Measurements from ENCODE around the gene THEMIS2.

Gene THEMIS2

DNA sequence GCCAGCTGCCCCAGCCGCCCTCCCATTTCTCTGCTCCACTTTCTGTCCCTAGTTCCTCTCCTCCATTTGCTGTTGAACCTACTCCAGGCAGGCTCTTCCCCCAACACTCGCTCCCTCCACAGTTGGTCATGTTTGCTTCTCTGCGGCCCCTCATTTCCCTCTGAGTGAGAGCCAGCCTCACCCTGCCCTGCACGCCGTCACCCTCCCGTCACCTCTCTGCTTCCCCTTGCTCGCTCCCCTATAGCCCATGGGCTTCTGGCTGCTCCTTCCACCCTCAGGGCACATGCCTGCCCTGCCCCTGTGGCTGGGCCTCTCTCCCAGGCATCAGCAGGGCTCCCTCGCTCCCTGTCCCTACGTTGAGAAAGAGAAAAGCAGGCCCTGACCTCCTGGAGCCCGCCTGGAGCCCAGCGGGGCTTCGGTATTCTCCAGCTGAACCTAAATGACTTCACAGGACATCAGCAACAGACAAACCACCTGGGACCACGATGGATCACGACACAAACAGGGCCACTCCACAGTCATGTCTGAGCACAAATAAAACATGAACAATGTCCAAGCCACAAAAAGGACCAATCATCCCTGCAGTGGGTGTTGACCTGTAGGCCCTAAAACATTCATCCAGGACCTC lies 13.3 kb upstream of the THEMIS2 start (continued):
- TF ChIP-seq, protein P1, sequence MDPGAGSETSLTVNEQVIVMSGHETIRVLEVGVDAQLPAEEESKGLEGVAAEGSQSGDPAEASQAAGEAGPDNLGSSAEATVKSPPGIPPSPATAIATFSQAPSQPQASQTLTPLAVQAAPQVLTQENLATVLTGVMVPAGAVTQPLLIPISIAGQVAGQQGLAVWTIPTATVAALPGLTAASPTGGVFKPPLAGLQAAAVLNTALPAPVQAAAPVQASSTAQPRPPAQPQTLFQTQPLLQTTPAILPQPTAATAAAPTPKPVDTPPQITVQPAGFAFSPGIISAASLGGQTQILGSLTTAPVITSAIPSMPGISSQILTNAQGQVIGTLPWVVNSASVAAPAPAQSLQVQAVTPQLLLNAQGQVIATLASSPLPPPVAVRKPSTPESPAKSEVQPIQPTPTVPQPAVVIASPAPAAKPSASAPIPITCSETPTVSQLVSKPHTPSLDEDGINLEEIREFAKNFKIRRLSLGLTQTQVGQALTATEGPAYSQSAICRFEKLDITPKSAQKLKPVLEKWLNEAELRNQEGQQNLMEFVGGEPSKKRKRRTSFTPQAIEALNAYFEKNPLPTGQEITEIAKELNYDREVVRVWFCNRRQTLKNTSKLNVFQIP (CRISPR knock-in tag; IDR thresholded peaks at IDR 0.05; ENCODE audit: borderline replicate concordance, low read depth) = no peak
- TF ChIP-seq ISL1 (CRISPR knock-in tag; IDR thresholded peaks at IDR 0.05) (no peak), RARB (CRISPR knock-in tag; IDR thresholded peaks at IDR 0.05) (no peak), GLIS3 (CRISPR knock-in tag; IDR thresholded peaks at IDR 0.05) (no peak), TOX (CRISPR knock-in tag; IDR thresholded peaks at IDR 0.05; ENCODE audit: borderline replicate concordance) (no peak), ZNF70 (CRISPR knock-in tag; IDR thresholded peaks at IDR 0.05) (no peak)

DNA sequence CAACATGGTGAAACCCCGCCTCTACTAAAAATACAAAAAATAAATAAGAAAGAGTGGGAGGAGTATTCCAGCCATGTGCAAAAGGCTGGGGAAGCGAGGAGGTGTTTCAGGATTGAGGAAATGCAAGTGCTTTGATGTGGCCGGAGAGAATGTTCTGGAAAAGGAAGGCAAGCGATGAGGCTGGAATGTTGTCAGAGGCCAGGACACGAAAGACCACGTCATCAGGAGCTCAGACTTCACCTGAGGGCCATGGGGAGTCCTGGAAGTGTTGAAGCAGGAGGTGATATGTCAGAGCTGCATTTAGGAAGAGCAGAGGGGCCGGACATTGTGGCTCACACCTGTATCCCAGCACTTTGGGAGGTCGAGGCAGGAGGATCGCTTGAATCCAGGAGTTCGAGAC lies 10.9 kb upstream of the THEMIS2 start:
- no peak for TF ChIP-seq ZNF8 (CRISPR knock-in tag; IDR thresholded peaks at IDR 0.05)
- TF ChIP-seq GLIS3 (CRISPR knock-in tag; IDR thresholded peaks at IDR 0.05) = no peak
- TF ChIP-seq ESRRG (CRISPR knock-in tag; IDR thresholded peaks at IDR 0.05) = no peak
- no peak for TF ChIP-seq ARNTL (CRISPR knock-in tag; IDR thresholded peaks at IDR 0.05; ENCODE audit: borderline replicate concordance, low read depth)
- TF ChIP-seq, protein P2, sequence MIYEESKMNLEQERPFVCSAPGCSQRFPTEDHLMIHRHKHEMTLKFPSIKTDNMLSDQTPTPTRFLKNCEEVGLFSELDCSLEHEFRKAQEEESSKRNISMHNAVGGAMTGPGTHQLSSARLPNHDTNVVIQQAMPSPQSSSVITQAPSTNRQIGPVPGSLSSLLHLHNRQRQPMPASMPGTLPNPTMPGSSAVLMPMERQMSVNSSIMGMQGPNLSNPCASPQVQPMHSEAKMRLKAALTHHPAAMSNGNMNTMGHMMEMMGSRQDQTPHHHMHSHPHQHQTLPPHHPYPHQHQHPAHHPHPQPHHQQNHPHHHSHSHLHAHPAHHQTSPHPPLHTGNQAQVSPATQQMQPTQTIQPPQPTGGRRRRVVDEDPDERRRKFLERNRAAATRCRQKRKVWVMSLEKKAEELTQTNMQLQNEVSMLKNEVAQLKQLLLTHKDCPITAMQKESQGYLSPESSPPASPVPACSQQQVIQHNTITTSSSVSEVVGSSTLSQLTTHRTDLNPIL (CRISPR knock-in tag; IDR thresholded peaks at IDR 0.05; ENCODE audit: low read depth) = no peak
- no peak for TF ChIP-seq BACH2 (CRISPR knock-in tag; IDR thresholded peaks at IDR 0.05; ENCODE audit: borderline replicate concordance)
- TF ChIP-seq, protein P3, sequence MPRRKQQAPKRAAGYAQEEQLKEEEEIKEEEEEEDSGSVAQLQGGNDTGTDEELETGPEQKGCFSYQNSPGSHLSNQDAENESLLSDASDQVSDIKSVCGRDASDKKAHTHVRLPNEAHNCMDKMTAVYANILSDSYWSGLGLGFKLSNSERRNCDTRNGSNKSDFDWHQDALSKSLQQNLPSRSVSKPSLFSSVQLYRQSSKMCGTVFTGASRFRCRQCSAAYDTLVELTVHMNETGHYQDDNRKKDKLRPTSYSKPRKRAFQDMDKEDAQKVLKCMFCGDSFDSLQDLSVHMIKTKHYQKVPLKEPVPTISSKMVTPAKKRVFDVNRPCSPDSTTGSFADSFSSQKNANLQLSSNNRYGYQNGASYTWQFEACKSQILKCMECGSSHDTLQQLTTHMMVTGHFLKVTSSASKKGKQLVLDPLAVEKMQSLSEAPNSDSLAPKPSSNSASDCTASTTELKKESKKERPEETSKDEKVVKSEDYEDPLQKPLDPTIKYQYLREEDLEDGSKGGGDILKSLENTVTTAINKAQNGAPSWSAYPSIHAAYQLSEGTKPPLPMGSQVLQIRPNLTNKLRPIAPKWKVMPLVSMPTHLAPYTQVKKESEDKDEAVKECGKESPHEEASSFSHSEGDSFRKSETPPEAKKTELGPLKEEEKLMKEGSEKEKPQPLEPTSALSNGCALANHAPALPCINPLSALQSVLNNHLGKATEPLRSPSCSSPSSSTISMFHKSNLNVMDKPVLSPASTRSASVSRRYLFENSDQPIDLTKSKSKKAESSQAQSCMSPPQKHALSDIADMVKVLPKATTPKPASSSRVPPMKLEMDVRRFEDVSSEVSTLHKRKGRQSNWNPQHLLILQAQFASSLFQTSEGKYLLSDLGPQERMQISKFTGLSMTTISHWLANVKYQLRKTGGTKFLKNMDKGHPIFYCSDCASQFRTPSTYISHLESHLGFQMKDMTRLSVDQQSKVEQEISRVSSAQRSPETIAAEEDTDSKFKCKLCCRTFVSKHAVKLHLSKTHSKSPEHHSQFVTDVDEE (CRISPR knock-in tag; IDR thresholded peaks at IDR 0.05) = no peak
- TF ChIP-seq ZFP30 (CRISPR knock-in tag; IDR thresholded peaks at IDR 0.05) = no peak
- TF ChIP-seq TCF4 (CRISPR knock-in tag; IDR thresholded peaks at IDR 0.05; ENCODE audit: borderline replicate concordance) = no peak
- no peak for TF ChIP-seq PPARA (CRISPR knock-in tag; IDR thresholded peaks at IDR 0.05; ENCODE audit: borderline replicate concordance)
- no peak for ATAC-seq

DNA sequence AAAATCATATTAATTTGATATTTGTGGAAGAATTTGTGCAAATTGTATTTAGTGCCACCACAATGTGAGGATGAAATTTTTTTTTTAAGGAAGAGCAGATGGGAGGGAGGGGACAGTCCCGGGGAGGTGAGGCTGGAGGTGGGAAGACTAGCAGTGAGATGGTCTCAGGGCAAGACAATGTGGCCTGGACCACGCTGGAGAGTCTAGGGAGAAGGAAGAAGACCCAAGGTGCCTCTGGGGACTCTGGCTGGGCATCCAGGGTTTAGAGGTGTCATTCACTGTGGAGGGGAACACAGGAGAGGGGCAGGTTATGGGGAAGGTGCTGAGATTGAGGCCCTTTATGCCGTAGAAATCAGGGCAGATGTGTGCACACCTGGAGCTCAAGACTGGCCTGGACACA lies 10.3 kb upstream of the THEMIS2 start:
- no peak for ATAC-seq
- no peak for TF ChIP-seq ZNF565 (CRISPR knock-in tag; conservative IDR thresholded peaks at IDR 0.05; ENCODE audit: low read depth)
- TF ChIP-seq PPARA (CRISPR knock-in tag; IDR thresholded peaks at IDR 0.05; ENCODE audit: borderline replicate concordance) = no peak
- no peak for TF ChIP-seq TOX (CRISPR knock-in tag; IDR thresholded peaks at IDR 0.05; ENCODE audit: borderline replicate concordance)
- TF ChIP-seq ZFP30 (CRISPR knock-in tag; IDR thresholded peaks at IDR 0.05) = no peak
- no peak for TF ChIP-seq SNAI2 (CRISPR knock-in tag; IDR thresholded peaks at IDR 0.05)
- TF ChIP-seq ZNF70 (CRISPR knock-in tag; IDR thresholded peaks at IDR 0.05) = no peak
- TF ChIP-seq ZNF8 (CRISPR knock-in tag; IDR thresholded peaks at IDR 0.05) = no peak
- TF ChIP-seq, protein P4, sequence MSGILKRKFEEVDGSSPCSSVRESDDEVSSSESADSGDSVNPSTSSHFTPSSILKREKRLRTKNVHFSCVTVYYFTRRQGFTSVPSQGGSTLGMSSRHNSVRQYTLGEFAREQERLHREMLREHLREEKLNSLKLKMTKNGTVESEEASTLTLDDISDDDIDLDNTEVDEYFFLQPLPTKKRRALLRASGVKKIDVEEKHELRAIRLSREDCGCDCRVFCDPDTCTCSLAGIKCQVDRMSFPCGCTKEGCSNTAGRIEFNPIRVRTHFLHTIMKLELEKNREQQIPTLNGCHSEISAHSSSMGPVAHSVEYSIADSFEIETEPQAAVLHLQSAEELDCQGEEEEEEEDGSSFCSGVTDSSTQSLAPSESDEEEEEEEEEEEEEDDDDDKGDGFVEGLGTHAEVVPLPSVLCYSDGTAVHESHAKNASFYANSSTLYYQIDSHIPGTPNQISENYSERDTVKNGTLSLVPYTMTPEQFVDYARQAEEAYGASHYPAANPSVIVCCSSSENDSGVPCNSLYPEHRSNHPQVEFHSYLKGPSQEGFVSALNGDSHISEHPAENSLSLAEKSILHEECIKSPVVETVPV (CRISPR knock-in tag; IDR thresholded peaks at IDR 0.05) = no peak

DNA sequence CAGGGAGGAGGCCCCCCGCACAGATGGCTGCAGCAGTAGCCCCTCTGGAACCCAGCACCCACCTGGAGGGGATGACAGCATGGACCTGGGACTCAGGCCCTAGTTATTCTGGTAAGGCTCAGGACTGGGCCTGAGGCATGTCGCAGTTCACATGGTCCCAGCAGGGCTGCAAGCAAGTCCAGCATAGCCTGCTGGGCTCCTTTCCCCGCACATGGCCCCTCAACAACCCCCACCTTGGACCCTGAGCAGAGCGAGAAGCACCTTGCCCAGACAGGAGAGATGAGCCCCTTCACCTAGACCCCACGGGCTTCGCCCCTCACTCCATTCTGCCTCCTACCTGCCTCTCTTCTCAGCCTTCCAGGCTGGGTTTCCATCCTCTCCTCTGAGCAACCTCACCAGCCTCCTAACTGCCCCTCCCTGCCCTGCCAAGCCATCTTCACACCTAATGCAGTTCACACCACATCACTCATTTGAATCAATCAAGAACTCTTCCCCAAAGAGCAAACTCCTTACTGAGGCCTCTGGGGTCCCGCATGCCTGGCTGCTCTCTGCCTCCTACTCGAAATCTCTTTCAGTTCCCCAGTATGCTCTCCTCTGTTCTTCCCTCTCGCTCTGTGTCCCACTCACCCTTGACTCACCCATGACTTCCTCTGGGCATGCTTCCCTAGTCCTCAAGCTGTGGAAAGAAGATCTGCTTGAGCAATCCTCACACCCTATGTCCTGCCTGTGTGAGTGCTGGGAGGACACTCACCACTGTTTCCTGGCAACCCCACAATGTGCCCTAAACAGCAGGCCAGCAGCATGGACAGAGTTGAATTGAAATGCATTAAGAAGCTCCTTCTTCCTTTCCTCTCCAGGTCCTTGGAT lies 9.4 kb upstream of the THEMIS2 start:
- peak; percentile 89 for ATAC-seq
- TF ChIP-seq, protein P5, sequence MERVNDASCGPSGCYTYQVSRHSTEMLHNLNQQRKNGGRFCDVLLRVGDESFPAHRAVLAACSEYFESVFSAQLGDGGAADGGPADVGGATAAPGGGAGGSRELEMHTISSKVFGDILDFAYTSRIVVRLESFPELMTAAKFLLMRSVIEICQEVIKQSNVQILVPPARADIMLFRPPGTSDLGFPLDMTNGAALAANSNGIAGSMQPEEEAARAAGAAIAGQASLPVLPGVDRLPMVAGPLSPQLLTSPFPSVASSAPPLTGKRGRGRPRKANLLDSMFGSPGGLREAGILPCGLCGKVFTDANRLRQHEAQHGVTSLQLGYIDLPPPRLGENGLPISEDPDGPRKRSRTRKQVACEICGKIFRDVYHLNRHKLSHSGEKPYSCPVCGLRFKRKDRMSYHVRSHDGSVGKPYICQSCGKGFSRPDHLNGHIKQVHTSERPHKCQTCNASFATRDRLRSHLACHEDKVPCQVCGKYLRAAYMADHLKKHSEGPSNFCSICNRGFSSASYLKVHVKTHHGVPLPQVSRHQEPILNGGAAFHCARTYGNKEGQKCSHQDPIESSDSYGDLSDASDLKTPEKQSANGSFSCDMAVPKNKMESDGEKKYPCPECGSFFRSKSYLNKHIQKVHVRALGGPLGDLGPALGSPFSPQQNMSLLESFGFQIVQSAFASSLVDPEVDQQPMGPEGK (CRISPR knock-in tag; IDR thresholded peaks at IDR 0.05; ENCODE audit: borderline replicate concordance) = no peak
- TF ChIP-seq BACH2 (CRISPR knock-in tag; IDR thresholded peaks at IDR 0.05; ENCODE audit: borderline replicate concordance) (no peak), ZFP30 (CRISPR knock-in tag; IDR thresholded peaks at IDR 0.05) (no peak), OSR1 (CRISPR knock-in tag; IDR thresholded peaks at IDR 0.05) (no peak), ISL1 (CRISPR knock-in tag; IDR thresholded peaks at IDR 0.05) (no peak), RARB (CRISPR knock-in tag; IDR thresholded peaks at IDR 0.05) (no peak), ZNF8 (CRISPR knock-in tag; IDR thresholded peaks at IDR 0.05) (no peak), ZC3H10 (CRISPR knock-in tag; IDR thresholded peaks at IDR 0.05) (no peak)
- TF ChIP-seq, protein P4 (CRISPR knock-in tag; IDR thresholded peaks at IDR 0.05) = no peak
